GM12878 (cell line): ENCODE measurements around the gene ELAVL4. TPM values are rescaled to one million over a fixed set of nuclear protein-coding genes. Genes with fewer than 3 reads are reported as not detected.

Source experiments
- ATAC-seq: fragments of 200-7000 bp; cut with Tn5 transposase; 3 replicates; pipeline ENCODE4 v1.9.1; 2020; ENCODE audit warnings: mild to moderate bottlenecking, moderate library complexity
- BruUV-seq: library from RNA; stranded (reverse); fragments of 400-500 nt; replicated peaks from 2 replicates; lab custom pipeline; 2021; lab: Mats Ljungman, UMichigan
- CTCF ChIA-PET: fragments of 300-600 bp; sonication (Branson Sonifier 250); formaldehyde crosslinking; extraction: SDS; loops from one replicate; lab custom pipeline; 2021; ENCODE audit warnings: inconsistent platforms; lab: Yijun Ruan, JAX
- POLR2A ChIA-PET: fragments of 350-600 bp; formaldehyde crosslinking; extraction: SDS; loops from one replicate; lab custom pipeline; 2021; ENCODE audit warnings: inconsistent platforms; lab: Charles Lee
- RAD21 ChIA-PET: fragments of 300-600 bp; sonication (Branson Sonifier 250); formaldehyde crosslinking; loops from one replicate; lab custom pipeline; 2023; ENCODE audit warnings: antibody characterized with exemption; ENCODE audit not compliant: unreplicated experiment; lab: Charles Lee
- SMC1A ChIA-PET: fragments of 300-600 bp; sonication (Branson Sonifier 250); formaldehyde crosslinking; loops from one replicate; lab custom pipeline; 2023; ENCODE audit not compliant: unreplicated experiment, uncharacterized antibody; lab: Charles Lee
- DNase-seq: peaks from one replicate; pipeline ENCODE4 v3.0.0-alpha.2; 2011; ENCODE audit warnings: low read depth, low spot score
- FAIRE-seq: peaks from 3 replicates; lab custom pipeline; 2011; peaks lifted over from hg19 to GRCh38; lab: Jason Lieb, UNC
- H2AFZ ChIP-seq: 2 replicates; pipeline ENCODE4 v1.6.0; 2011; ENCODE audit warnings: low read depth, low read length, control low read depth; ENCODE audit not compliant: control insufficient read depth
- H3K27ac ChIP-seq: 2 replicates; pipeline ENCODE4 v1.5.1; 2011; ENCODE audit warnings: control low read depth; ENCODE audit not compliant: control insufficient read depth, insufficient read depth
- H3K27me3 ChIP-seq, 2 experiments: replicated peaks in 1 of 2; 2 replicates each; pipeline versions ENCODE4 v1.6.0 to v1.6.1; 2011; ENCODE audit warnings: low read length in 1 of 2; ENCODE audit not compliant: control insufficient read depth in 2 of 2, insufficient read depth in 2 of 2
- H3K36me3 ChIP-seq, 2 experiments: 2 replicates each; pipeline ENCODE4 v1.5.1; 2011; ENCODE audit warnings: low read length in 1 of 2; ENCODE audit not compliant: control insufficient read depth in 2 of 2, insufficient read depth in 2 of 2
- H3K4me1 ChIP-seq: 2 replicates; pipeline ENCODE4 v1.6.1; 2011; ENCODE audit warnings: mild to moderate bottlenecking, low read length, moderate library complexity, mixed read lengths; ENCODE audit not compliant: control insufficient read depth, insufficient read depth
- H3K4me2 ChIP-seq: 2 replicates; pipeline ENCODE4 v1.6.0; 2011; ENCODE audit warnings: control low read depth; ENCODE audit not compliant: control insufficient read depth, insufficient read depth
- H3K4me3 ChIP-seq: fragments of 200-600 bp; sonication (generic); 2 replicates; pipeline ENCODE4 v1.5.1; 2016
- H3K79me2 ChIP-seq: 2 replicates; pipeline ENCODE4 v1.6.0; 2011; ENCODE audit warnings: low read length; ENCODE audit not compliant: control insufficient read depth, insufficient read depth
- H3K9ac ChIP-seq: 2 replicates; pipeline ENCODE4 v1.8.0; 2011; ENCODE audit warnings: low read length, control low read depth, mixed read lengths; ENCODE audit not compliant: control insufficient read depth, insufficient read depth
- H3K9me3 ChIP-seq: replicated peaks from 3 replicates; pipeline ENCODE4 v1.5.1; 2011; ENCODE audit warnings: mild to moderate bottlenecking, low read length; ENCODE audit not compliant: control insufficient read depth, insufficient read depth
- H4K20me1 ChIP-seq: 2 replicates; pipeline ENCODE4 v1.6.0; 2011; ENCODE audit not compliant: control insufficient read depth, insufficient read depth
- ASH2L ChIP-seq: fragments of 300-600, 200-600 bp; sonication (generic); IDR thresholded peaks from 2 replicates; pipeline ENCODE4 v1.6.1; 2017; ENCODE audit warnings: low read depth, mild to moderate bottlenecking, borderline replicate concordance
- BHLHE40 ChIP-seq, 2 experiments: fragments of 450-650 bp in 1 of 2; IDR thresholded peaks; 2 replicates each; pipeline ENCODE4 v1.6.1; 2011 to 2017; ENCODE audit warnings: low read depth in 2 of 2, borderline replicate concordance in 1 of 2, improper control_type of control experiment in 1 of 2, low read length in 1 of 2, mild to moderate bottlenecking in 1 of 2
- CBFB ChIP-seq: IDR thresholded peaks from 2 replicates; pipeline ENCODE4 v1.6.1; 2016; ENCODE audit warnings: antibody characterized with exemption, low read depth
- FOS ChIP-seq: IDR thresholded peaks from 3 replicates; pipeline ENCODE4 v1.6.1; 2011; ENCODE audit warnings: borderline replicate concordance; ENCODE audit not compliant: insufficient read length; ENCODE audit errors: extremely low read depth
- GABPA ChIP-seq: IDR thresholded peaks from 2 replicates; pipeline ENCODE4 v1.6.1; 2014; ENCODE audit warnings: antibody characterized with exemption, low read depth, mild to moderate bottlenecking, inconsistent platforms
- JUND ChIP-seq: IDR thresholded peaks from 2 replicates; pipeline ENCODE4 v1.6.1; 2012; ENCODE audit warnings: low read depth, mild to moderate bottlenecking, low read length, improper control_type of control experiment, moderate library complexity
- MTA2 ChIP-seq: fragments of 450-650 bp; IDR thresholded peaks from 2 replicates; pipeline ENCODE4 v1.6.1; 2016; ENCODE audit warnings: low read depth, mild to moderate bottlenecking, moderate library complexity
- PAX5 ChIP-seq: IDR thresholded peaks from 2 replicates; pipeline ENCODE4 v1.6.1; 2011; ENCODE audit warnings: low read depth, low read length, borderline replicate concordance
- SP1 ChIP-seq: IDR thresholded peaks from one replicate; pipeline ENCODE4 v1.6.1; 2011; ENCODE audit warnings: low read depth, low read length
- SPI1 ChIP-seq: IDR thresholded peaks from 2 replicates; pipeline ENCODE4 v1.6.1; 2011; ENCODE audit warnings: low read depth, mild to moderate bottlenecking, low read length, moderate library complexity, borderline replicate concordance; ENCODE audit not compliant: insufficient read depth
- TCF7 ChIP-seq: IDR thresholded peaks from 2 replicates; pipeline ENCODE4 v1.6.1; 2014; ENCODE audit warnings: antibody characterized with exemption, borderline replicate concordance
- ZNF274 ChIP-seq: IDR thresholded peaks from one replicate; pipeline ENCODE4 v1.8.0; 2011; ENCODE audit not compliant: insufficient read length, insufficient read depth
- WGBS: methylation state at CpG from one replicate; pipeline ENCODE4 v1.1.6; 2016; ENCODE audit warnings: low lambda C conversion rate; ENCODE audit not compliant: insufficient replicate concordance, insufficient coverage; ENCODE audit errors: missing lambda C conversion rate; 5-methylcytosine and 5-hydroxymethylcytosine counted together
- in situ Hi-C: fragments of 300-500 bp; cut with MboI; formaldehyde crosslinking; loops from 9 replicates; pipeline ENCODE4 v1.14.3; 2018; ENCODE audit warnings: mixed read lengths
- intact Hi-C: fragments of 100-400 bp; cut with micrococcal nuclease; formaldehyde crosslinking; loops from one replicate; pipeline ENCODE4 v1.14.2; 2022; ENCODE audit not compliant: unreplicated experiment
- polyA plus RNA-seq, 11 experiments: library from polyadenylated mRNA; depleted of rRNA in 4 of 11; unstranded in 6 of 11; stranded (reverse) in 5 of 11; fragments of >200 nt; fragmentation: Nextera tagmentation in 4 of 11; fragmentation: Illumina TruSeq in 1 of 11; extraction: Ambion mirVana in 4 of 11; extraction: Trizol in 1 of 11; gene quantifications; 1 replicate in 1 of 11; 2 replicates in 10 of 11; pipeline versions ENCODE4 v1.2.1 to v1.2.3, GENCODE V29; 2011 to 2016; ENCODE audit warnings: inconsistent platforms in 2 of 11, missing spikeins in 2 of 11, low read depth in 1 of 11
- total RNA-seq, 4 experiments: library from RNA; depleted of rRNA in 3 of 4; stranded (reverse); fragments of >200 nt in 3 of 4; fragmentation: Illumina TruSeq in 1 of 4; extraction: Trizol in 1 of 4; gene quantifications; 2 replicates each; pipeline versions ENCODE4 v1.2.1 to v1.2.3, GENCODE V29; 2013 to 2021
- TF ChIP-seq, protein P1 (sequence below): IDR thresholded peaks from 2 replicates; pipeline ENCODE4 v1.6.1; 2012; ENCODE audit warnings: low read depth, low read length, improper control_type of control experiment
- TF ChIP-seq, protein P2 (sequence below): fragments of 450-650 bp; formaldehyde crosslinking; IDR thresholded peaks from 2 replicates; pipeline ENCODE4 v1.4.0; 2022; ENCODE audit warnings: mild to moderate bottlenecking, moderate library complexity

Gene ELAVL4
- total and polyA plus RNA-seq, 10 of the 15 experiments (the other 5 are each of a cell fraction or from before 2014, with no cell fraction given), result 0.10 to 0.53 (median 0.17) TPM; not detected in 6

DNA sequence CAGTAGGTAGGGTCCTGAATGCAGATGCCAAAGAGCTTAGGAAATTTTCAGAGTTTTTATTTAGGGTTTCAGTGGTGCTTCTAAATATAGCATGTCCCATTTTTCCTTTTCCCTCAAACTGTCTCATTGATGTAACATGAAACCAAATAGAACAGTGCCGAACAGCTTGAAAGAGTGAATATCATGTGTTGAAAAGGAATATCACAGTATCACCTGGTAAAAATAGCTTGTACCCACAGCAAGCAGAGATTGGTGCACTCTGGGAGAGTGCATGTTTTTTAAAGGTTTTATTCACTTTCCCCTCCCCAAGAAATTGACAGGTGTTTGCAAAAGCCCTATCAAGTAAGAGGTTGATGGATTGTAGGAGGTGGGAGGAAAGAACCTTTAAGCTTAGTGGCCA is 41.9 kb upstream of the ELAVL4 start:
- H2AFZ ChIP-seq, result no peak overlapping the region
- no peaks in the 10 kb centered on the region for H4K20me1 ChIP-seq
- in situ Hi-C loops (no loop called here), intact Hi-C loops (no loop called here)
- CTCF ChIA-PET, result no interaction called here
- ATAC-seq, result no peak
- H3K36me3 ChIP-seq, result no peaks in the 10 kb centered on the region
- no peaks in the 10 kb centered on the region for H3K27me3 ChIP-seq
- no peak for FAIRE-seq
- DNase-seq, result no peak
- BruUV-seq, result no TSS peak
- no peaks in the 10 kb centered on the region for H3K79me2 ChIP-seq
- POLR2A ChIA-PET, result no interaction called here
- H3K4me2 ChIP-seq, result no peak overlapping the region
- H3K9me3 ChIP-seq, result no peaks in the 10 kb centered on the region
- H3K4me3 ChIP-seq, result no peak overlapping the region
- H3K27ac ChIP-seq, result no peak overlapping the region
- SMC1A ChIA-PET, result no interaction called here
- TF ChIP-seq TCF7, result no peak
- no peaks in the 10 kb centered on the region for H3K4me1 ChIP-seq
- H3K9ac ChIP-seq, result no peak overlapping the region
- WGBS, result 100% methylated on average over 1 of the region's 1 CpG
- RAD21 ChIA-PET, result no interaction called here

DNA sequence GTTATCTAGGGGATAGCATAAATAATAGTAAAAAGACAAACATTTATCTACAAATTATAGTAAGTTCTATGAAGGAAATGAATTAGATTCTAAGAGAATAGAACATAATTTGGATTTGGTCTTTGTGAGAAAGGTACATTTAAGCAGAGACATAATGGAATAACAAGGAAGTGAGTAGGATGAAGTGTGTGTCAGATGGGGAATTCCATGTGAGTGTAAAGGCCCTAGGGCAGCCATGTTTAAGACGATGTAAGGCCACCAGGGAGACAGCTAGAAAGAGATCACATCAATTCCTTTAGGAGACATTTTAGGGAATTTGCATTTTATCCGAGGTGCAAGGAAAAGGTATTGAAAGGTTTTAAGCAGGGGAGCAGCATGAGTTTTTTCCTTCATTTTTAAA is 33.8 kb upstream of the ELAVL4 start:
- TF ChIP-seq GABPA, result no peak
- TF ChIP-seq, protein P1, sequence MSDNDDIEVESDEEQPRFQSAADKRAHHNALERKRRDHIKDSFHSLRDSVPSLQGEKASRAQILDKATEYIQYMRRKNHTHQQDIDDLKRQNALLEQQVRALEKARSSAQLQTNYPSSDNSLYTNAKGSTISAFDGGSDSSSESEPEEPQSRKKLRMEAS, result no peak
- TF ChIP-seq ZNF274, result no peak
- TF ChIP-seq CBFB, result no peak
- TF ChIP-seq, protein P2, sequence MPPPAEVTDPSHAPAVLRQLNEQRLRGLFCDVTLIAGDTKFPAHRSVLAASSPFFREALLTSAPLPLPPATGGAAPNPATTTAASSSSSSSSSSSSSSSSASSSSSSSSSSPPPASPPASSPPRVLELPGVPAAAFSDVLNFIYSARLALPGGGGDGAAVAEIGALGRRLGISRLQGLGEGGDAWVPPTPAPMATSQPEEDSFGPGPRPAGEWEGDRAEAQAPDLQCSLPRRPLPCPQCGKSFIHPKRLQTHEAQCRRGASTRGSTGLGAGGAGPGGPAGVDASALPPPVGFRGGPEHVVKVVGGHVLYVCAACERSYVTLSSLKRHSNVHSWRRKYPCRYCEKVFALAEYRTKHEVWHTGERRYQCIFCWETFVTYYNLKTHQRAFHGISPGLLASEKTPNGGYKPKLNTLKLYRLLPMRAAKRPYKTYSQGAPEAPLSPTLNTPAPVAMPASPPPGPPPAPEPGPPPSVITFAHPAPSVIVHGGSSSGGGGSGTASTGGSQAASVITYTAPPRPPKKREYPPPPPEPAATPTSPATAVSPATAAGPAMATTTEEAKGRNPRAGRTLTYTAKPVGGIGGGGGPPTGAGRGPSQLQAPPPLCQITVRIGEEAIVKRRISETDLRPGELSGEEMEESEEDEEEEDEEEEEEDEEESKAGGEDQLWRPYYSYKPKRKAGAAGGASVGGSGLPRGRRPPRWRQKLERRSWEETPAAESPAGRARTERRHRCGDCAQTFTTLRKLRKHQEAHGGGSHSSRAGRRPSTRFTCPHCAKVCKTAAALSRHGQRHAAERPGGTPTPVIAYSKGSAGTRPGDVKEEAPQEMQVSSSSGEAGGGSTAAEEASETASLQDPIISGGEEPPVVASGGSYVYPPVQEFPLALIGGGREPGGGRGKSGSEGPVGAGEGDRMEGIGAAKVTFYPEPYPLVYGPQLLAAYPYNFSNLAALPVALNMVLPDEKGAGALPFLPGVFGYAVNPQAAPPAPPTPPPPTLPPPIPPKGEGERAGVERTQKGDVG (CRISPR knock-in tag), result no peak
- TF ChIP-seq JUND, result no peak
- no peak for TF ChIP-seq FOS
- TF ChIP-seq ASH2L, result no peak
- no peak for TF ChIP-seq BHLHE40 (IDR thresholded peaks at IDR 0.05; ENCODE audit: borderline replicate concordance in 1 of 2, low read depth in 2 of 2, low read length in 1 of 2)
- TF ChIP-seq SP1, result no peak
- no peak for TF ChIP-seq PAX5
- no peak for TF ChIP-seq SPI1
- TF ChIP-seq MTA2, result no peak
- ChIA-PET POLR2A (no interaction called here), SMC1A (no interaction called here), CTCF (interaction anchor here (0.5 kb wide), 1 partner anchor 543 kb away, joined by 3 read pairs; no protein-coding TSS in a partner anchor), RAD21 (no interaction called here)
- Histone ChIP-seq H3K9me3 (no peaks in the 10 kb centered on the region), H2AFZ (no peak overlapping the region), H3K27me3 (no peaks in the 10 kb centered on the region), H3K36me3 (no peaks in the 10 kb centered on the region), H3K9ac (no peak overlapping the region), H3K27ac (no peak overlapping the region), H3K4me1 (no peaks in the 10 kb centered on the region), H3K4me2 (no peak overlapping the region), H4K20me1 (no peaks in the 10 kb centered on the region), H3K4me3 (no peak overlapping the region), H3K79me2 (no peaks in the 10 kb centered on the region)
- intact Hi-C loops (no loop called here), in situ Hi-C loops (no loop called here)
- ATAC-seq, result no peak
- DNase-seq, result no peak
- no peak for FAIRE-seq
- no TSS peak for BruUV-seq
- WGBS, result 0% methylated on average over 2 of the region's 2 CpGs
